Measurements from ENCODE around the gene ELL2. TPM values are rescaled to one million over a fixed set of nuclear protein-coding genes. Genes with fewer than 3 reads are reported as not detected.
"Not testable (repeated sequence)": the region's sequence is repeated elsewhere in the genome, so short reads cannot be mapped to it uniquely, and the experiment has no call there.

The ELL2 gene
- total RNA-seq, 4 donors from 2014 or later, result 32.4 to 50.3 (median 45.1) TPM

DNA sequence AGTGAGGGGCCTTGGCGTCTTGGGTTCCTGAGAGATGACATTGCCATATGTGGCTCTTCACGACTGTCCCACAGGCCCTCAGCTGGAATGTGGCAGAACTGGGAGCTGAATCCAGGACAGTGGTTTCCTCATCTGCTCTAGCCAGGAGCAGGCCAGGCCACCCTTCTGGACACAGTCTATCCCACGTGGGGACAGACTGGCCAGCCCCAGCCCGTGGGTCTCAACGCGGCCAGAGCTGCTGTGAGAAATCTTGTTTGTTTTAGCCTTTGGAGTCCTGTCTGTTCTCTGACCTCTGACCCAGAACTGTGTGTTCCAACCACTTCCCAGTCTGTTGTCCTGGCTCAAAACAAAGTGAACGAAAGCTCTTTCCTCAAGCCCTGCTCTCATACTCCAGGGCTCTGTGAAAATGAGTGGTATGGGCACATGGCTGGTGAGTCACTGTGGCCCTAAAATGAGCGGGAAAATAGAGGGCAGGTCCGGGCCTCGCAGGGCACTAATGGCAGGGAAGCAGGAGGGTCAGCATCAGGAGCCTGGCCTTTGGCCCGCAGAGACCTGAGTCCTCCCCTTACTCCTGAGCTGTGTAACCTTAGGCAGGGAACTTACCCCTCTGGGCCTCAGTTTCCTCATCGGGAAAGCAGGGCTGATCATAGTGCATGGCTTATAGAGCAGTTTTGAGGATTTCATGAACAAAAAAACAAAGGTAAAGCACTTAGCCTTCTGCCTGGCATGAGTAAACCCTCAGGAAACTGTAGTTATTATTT, 104.3 kb downstream of the ELL2 start:
- intact Hi-C loops (cut with DNase I; ENCODE audit: low total_unique reads), result loop anchor here (5.0 to 10.0 kb wide), 2 partner anchors 475 to 747 kb away; no protein-coding TSS in a partner anchor
- peak; percentile 80 to 92 for DNase-seq (ENCODE audit: low spot score in 2 of 2)
- 78 to 79% methylated on average over 12 of the region's 12 CpGs for WGBS, 2 donors
- H3K4me3 ChIP-seq (ENCODE audit: low read depth, poor library complexity, severe bottlenecking), result no peak overlapping the region
- TF ChIP-seq, protein P1, sequence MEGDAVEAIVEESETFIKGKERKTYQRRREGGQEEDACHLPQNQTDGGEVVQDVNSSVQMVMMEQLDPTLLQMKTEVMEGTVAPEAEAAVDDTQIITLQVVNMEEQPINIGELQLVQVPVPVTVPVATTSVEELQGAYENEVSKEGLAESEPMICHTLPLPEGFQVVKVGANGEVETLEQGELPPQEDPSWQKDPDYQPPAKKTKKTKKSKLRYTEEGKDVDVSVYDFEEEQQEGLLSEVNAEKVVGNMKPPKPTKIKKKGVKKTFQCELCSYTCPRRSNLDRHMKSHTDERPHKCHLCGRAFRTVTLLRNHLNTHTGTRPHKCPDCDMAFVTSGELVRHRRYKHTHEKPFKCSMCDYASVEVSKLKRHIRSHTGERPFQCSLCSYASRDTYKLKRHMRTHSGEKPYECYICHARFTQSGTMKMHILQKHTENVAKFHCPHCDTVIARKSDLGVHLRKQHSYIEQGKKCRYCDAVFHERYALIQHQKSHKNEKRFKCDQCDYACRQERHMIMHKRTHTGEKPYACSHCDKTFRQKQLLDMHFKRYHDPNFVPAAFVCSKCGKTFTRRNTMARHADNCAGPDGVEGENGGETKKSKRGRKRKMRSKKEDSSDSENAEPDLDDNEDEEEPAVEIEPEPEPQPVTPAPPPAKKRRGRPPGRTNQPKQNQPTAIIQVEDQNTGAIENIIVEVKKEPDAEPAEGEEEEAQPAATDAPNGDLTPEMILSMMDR (IDR thresholded peaks at IDR 0.05), result no peak
- TF ChIP-seq POLR2A (IDR thresholded peaks at IDR 0.05), result no peak

DNA sequence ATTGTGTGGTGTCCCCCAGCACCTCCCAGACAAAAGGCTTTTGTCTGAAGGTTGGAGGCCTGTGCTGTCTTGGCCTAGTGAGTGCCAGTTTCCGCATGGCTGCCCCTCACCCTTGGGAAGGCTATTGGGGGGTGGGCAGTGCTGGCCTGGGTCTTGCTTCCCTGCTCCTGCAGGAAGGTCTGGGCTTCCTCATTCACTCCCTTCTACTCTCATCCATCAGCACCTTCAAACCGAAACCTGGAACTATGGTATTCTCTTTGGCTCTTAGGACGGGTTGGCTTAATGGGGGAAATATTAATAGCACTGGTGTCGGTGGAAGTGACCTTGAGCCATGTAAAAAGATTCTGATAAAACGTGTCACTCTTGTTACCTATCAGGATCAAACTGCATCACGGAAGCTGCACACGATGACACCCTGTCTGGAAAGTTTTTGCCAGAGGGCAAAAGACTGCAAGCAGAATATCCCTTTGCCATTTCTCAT, 105.1 kb downstream of the ELL2 start:
- DNase-seq (ENCODE audit: low spot score in 2 of 2), result peak in 1 of 2 donors; percentile 45
- TF ChIP-seq, protein P1 (IDR thresholded peaks at IDR 0.05), result no peak
- TF ChIP-seq POLR2A (IDR thresholded peaks at IDR 0.05), result no peak
- 81 to 84% methylated on average over 7 of the region's 7 CpGs for WGBS, 2 donors
- intact Hi-C loops (cut with DNase I; ENCODE audit: low total_unique reads), result loop anchor here (5.0 to 10.0 kb wide), 2 partner anchors 476 to 748 kb away; no protein-coding TSS in a partner anchor
- H3K4me3 ChIP-seq (ENCODE audit: low read depth, poor library complexity, severe bottlenecking), result no peak overlapping the region

DNA sequence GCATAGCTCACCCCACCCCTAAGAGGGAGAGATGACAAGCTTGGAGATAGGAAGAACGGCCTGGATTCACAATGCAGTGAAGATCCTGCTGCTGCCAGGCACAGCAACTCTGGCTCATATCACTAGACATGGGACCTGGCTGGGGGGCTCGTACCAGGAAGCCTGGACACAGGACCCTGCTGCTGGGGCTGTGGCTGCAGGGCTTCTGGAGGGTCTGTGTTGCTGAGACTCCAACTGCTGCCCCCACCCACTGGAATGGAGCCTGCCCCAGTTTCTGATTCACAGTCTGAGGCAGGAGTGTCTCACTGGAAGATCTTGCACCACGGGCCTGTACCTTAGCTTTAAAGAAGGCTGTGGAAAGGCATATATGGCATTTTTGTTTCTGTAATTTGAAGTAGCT, 108.2 kb downstream of the ELL2 start:
- no peak overlapping the region for H3K4me3 ChIP-seq (ENCODE audit: low read depth, poor library complexity, severe bottlenecking)
- TF ChIP-seq POLR2A (IDR thresholded peaks at IDR 0.05), result no peak
- TF ChIP-seq, protein P1 (IDR thresholded peaks at IDR 0.05), result no peak
- peak in 1 of 2 donors; percentile 64 for DNase-seq (ENCODE audit: low spot score in 2 of 2)
- intact Hi-C loops (cut with DNase I; ENCODE audit: low total_unique reads), result loop anchor here (10.0 kb wide), 1 partner anchor 751 kb away; no protein-coding TSS in a partner anchor
- 79 to 93% methylated on average over 3 of the region's 3 CpGs for WGBS, 2 donors

DNA sequence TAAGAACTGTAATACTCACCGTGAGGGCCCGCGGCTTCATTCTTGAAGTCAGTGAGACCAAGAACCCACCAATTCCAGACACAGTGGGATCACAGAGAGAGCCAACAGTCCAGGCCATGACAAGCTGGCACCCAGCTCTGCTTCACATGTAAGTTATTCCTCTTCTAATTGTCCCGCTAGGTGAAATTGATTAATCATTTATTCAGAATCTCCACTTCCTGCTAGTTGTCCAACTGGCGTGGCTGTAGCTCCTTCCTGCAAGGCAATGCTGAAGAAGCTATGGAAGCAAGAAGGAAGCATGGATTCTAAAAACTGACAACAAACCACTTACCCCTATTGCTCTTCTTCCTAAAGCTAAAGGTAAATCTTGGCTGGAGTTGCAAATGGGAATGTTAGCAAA, 109.1 kb downstream of the ELL2 start:
- no peak for TF ChIP-seq POLR2A (IDR thresholded peaks at IDR 0.05)
- TF ChIP-seq, protein P1 (IDR thresholded peaks at IDR 0.05), result no peak
- peak in 1 of 2 donors; percentile 1 for DNase-seq (ENCODE audit: low spot score in 2 of 2)
- intact Hi-C loops (cut with DNase I; ENCODE audit: low total_unique reads), result loop anchor here (10.0 kb wide), 1 partner anchor 752 kb away; no protein-coding TSS in a partner anchor
- WGBS, 2 donors, result 92 to 96% methylated on average over 5 of the region's 5 CpGs
- no peak overlapping the region for H3K4me3 ChIP-seq (ENCODE audit: low read depth, poor library complexity, severe bottlenecking)

DNA sequence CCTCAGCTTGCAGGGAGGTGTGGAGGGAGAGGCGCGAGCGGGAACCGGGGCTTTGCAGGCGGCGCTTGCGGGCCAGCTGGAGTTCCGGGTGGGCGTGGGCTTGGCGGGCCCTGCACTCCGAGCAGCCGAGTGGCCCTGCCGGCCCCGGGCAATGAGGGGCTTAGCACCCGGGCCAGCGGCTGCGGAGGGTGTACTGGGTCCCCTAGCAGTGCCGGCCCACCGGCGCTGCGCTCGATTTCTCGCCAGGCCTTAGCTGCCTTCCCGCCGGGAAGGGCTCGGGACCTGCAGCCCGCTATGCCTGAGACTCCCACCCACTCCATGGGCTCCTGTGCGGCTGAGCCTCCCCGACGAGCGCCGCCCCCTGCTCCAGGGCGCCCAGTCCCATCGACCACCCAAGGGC, 110.5 kb downstream of the ELL2 start:
- intact Hi-C loops (cut with DNase I; ENCODE audit: low total_unique reads), result loop anchor here (10.0 kb wide), 1 partner anchor 754 kb away; no protein-coding TSS in a partner anchor
- WGBS, 2 donors, result 88 to 93% methylated on average over 8 to 19 of the region's 34 CpGs

DNA sequence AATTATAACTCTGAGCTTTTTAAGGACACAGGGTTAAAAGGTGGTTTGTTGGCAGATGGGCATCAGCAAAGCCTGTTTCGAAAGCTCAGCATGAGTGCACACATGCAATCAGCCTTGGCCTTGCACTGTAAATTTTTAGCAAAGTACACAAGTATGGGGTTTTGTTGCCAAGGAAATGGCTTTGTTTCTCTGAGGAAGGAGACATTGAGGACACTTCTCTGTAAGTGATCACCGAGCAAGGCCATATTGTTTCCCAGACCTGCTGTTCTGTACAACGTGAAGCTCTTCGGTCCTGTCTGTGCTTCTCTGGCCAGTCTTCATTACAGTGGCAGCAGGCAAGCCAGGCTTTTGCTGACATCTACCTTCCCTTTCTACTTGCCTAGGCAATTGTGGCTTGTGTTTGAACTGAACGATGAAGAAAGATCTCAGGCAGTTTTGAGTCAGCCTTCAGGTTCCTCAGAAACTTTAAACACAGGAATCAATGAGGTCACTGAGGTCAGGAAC, 111.2 kb downstream of the ELL2 start:
- intact Hi-C loops (cut with DNase I; ENCODE audit: low total_unique reads), result loop anchor here (10.0 kb wide), 1 partner anchor 754 kb away; no protein-coding TSS in a partner anchor
- no peak overlapping the region for H3K4me3 ChIP-seq (ENCODE audit: low read depth, poor library complexity, severe bottlenecking)
- TF ChIP-seq POLR2A (IDR thresholded peaks at IDR 0.05), result no peak
- TF ChIP-seq, protein P1 (IDR thresholded peaks at IDR 0.05), result no peak
- DNase-seq (ENCODE audit: low spot score in 2 of 2), result peak in 1 of 2 donors; percentile 56
- 85 to 86% methylated on average over 5 of the region's 5 CpGs for WGBS, 2 donors

More for the DNA sequence above, 110.5 kb downstream of the ELL2 start:
- DNase-seq (ENCODE audit: low spot score in 2 of 2), result peak in 1 of 2 donors; percentile 53
- H3K4me3 ChIP-seq (ENCODE audit: low read depth, poor library complexity, severe bottlenecking), result not testable (repeated sequence)
